Muscle layer of colon (tissue), 2 donors: ENCODE data around the gene UST.
"Not testable (repeated sequence)": the region's sequence is repeated elsewhere in the genome, so short reads cannot be mapped to it uniquely, and the experiment has no call there.

ENCODE experiments used
- H3K27ac ChIP-seq: one replicate; pipeline ENCODE4 v1.7.0; 2013; ENCODE audit warnings: low read depth, mild to moderate bottlenecking, low read length, moderate library complexity
- H3K27me3 ChIP-seq, 2 donors: one replicate each; pipeline ENCODE4 v1.7.0; 2013; ENCODE audit warnings: low read length in 2 of 2, mild to moderate bottlenecking in 2 of 2; ENCODE audit not compliant: insufficient read depth in 2 of 2, control insufficient read depth in 1 of 2
- H3K36me3 ChIP-seq: one replicate; pipeline ENCODE4 v1.7.0; 2013; ENCODE audit warnings: mild to moderate bottlenecking, low read length; ENCODE audit not compliant: insufficient read depth
- H3K4me1 ChIP-seq: one replicate; pipeline ENCODE4 v1.7.0; 2013; ENCODE audit warnings: mild to moderate bottlenecking, low read length; ENCODE audit not compliant: insufficient read depth
- H3K4me3 ChIP-seq, 2 donors: one replicate each; pipeline ENCODE4 v1.7.0; 2013; ENCODE audit warnings: low read length in 2 of 2, low read depth in 1 of 2, mild to moderate bottlenecking in 1 of 2, moderate library complexity in 1 of 2
- H3K9ac ChIP-seq: one replicate; pipeline ENCODE4 v1.7.0; 2013; ENCODE audit warnings: low read length
- H3K9me3 ChIP-seq: one replicate; pipeline ENCODE4 v1.7.0; 2013; ENCODE audit warnings: mild to moderate bottlenecking, low read length
- donor health status: abdominal sarcoma.
- donor health status: Adenocarcinoma of cecum.

UST gene

DNA sequence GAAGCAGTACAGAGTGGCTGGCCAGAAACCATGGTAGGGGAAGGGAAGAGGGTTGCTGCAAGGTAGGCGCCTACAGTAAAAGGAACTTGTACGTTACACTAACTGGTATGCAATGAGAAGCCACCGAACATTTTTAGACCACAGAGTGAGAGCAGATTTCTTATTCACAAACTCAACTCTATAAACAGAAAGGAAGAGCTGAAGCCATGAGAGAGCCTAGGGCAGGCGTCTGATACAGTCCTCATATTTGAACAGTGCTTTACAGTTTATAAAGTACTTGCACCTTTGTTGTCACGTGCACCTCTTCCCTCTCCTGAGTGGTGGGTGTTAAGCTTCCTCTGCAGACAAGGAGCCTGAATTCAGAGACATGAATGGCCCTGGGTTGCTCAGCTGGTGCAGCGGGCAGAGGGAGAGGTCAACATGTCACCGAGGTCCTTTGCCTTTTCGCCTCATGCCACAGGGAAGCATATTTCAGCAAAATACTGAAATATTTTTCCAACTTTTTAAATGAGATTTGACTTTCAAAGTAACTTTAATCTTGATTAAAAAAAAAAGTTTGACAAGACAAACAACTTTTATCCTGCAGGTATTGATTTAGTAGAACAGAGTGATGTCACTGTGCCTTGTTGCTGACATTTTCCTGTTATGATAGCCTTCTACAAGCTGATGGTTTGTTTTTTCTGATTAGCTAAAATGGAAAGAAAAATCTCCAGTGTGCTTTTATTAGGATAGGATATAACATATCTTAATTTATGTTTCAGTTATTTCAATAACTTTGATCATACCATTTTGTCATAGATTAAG is 23.8 kb downstream of the UST start:
- Histone ChIP-seq H3K36me3 (no peaks in the 10 kb centered on the region), H3K27me3 (no peaks in the 10 kb centered on the region), H3K27ac (no peak overlapping the region), H3K4me3 (no peak overlapping the region), H3K9me3 (no peaks in the 10 kb centered on the region), H3K9ac (no peak overlapping the region), H3K4me1 (peaks cover 4% of the 10 kb centered on the region)

DNA sequence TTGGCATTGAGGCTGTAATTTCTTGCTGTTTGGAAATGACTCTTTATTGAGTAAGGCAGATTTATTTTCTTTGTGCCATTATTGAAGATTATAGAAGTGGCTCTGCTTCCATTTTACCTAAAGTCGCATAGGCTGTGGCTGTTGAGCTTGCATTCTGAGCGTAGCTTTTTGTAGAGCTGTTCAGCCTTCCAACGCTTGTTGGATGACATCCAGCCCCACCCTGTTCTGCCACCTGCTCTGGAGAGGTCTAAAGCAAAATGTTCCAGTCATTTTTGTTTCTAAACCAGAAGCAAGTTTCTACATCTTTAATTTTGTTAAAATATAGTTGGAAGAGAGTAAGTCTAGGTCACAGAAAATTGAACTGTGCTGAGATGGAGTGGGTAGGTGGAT is 24.4 kb downstream of the UST start:
- Histone ChIP-seq H3K4me3 (no peak overlapping the region), H3K9ac (no peak overlapping the region), H3K9me3 (no peaks in the 10 kb centered on the region), H3K27me3 (no peaks in the 10 kb centered on the region), H3K27ac (no peak overlapping the region), H3K4me1 (peaks cover 9% of the 10 kb centered on the region), H3K36me3 (no peaks in the 10 kb centered on the region)

DNA sequence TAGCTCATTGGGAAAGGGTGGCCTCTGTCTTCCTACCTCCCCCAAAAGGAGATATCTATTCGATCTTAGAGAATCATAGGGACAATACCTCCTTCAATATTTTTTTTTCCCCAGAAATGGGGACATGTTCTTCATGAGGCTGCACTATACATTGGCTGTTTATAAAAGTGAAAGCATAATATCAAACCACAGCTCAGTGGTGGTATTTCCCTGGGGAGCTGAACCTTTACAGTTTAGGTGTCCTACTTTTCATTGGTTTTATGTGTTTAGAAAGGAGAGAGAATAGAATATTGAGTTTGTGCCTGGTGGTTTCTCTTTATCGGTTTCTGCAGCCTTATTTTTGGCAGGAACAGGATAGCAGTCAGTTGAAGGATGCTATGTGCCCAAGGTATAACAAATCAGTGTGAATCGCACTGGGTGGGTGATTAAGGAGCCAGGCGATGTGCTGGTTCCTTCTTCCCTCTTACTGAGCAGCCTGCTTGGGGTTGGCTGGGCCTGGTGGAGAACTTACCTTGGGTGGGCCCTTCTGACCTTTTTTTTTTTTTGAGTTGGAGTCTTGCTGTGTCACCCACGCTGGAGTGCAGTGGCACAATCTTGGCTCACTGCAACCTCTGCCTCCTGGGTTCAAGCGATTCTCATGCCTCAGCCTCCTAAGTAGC is 25.2 kb downstream of the UST start:
- no peaks in the 10 kb centered on the region for H3K9me3 ChIP-seq
- H3K27ac ChIP-seq: no peak overlapping the region
- H3K27me3 ChIP-seq: no peaks in the 10 kb centered on the region
- no peak overlapping the region for H3K4me3 ChIP-seq
- no peaks in the 10 kb centered on the region for H3K36me3 ChIP-seq
- H3K9ac ChIP-seq: no peak overlapping the region
- peaks cover 17% of the 10 kb centered on the region for H3K4me1 ChIP-seq

DNA sequence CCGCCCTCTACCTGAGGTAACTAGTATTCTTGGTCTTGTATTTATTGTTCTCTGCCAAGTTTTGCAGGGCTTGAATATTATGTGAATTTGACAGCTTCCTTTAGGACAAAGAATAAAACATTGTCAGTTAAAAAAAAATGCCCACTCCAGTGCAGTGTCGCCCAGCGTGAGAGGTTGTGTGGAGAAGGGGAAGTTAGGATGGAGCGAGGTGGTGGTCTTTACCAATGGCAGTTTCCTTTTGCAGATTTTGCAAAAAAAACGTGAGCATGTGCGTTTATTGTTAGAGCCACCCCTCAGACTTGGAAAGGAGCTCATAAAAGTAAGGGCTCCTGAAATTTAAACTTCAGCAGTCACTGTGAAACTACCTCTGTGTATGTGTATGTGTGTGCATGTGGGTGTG is 28.3 kb downstream of the UST start:
- H3K9ac ChIP-seq: no peak overlapping the region
- no peak overlapping the region for H3K4me3 ChIP-seq
- no peak overlapping the region for H3K27ac ChIP-seq
- H3K4me1 ChIP-seq: peaks cover 30% of the 10 kb centered on the region
- no peaks in the 10 kb centered on the region for H3K27me3 ChIP-seq
- H3K36me3 ChIP-seq: no peaks in the 10 kb centered on the region
- no peaks in the 10 kb centered on the region for H3K9me3 ChIP-seq

DNA sequence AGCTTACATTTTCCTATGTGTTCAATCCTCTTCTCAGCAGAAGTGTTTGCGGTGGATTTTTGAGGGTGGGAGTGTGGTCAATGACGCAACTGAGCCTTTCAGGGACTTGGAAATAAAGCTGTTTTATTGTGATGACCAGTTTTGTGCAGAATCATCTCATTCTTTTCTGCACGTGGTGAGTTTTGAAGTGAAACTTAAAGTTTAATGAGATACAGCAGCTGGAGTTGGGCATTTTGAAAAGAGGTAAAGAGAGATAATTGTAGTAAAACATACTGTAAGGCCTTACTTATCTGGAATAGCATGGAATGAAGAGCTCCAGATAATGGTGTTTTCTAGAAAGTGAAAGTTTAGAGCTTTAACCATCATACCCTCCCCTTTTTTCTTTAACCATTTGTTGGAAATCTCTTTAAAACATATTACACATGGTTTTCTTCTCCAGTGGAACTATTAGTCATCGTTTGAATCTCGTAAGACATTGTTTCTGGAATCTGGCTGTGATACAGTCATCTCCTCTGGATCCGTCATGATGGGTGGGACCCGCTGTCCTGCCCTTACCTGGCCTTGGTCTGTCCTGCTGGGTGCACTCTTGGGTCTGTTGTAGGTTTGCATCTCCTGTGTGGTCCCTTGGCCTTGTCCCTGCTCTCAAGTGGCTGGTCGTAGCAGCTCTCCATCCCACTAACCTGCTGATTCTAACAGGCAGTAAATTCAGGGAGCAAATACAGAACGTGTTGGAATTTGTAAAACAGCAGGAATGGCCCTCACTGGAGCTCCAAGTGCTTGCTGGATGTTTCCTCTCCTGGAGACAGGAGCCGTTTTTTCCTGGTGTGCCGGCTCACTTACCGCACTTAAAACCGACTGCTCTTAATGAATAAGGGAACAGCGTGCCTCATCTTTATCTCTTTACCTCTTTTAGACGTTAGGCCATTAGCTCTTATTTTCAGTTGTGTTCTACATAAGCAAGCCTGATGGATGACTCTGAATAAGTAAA is 29.8 kb downstream of the UST start:
- Histone ChIP-seq H3K36me3 (no peaks in the 10 kb centered on the region), H3K4me3 (peak overlapping the region in 1 of 2 donors; percentile 38), H3K27me3 (no peaks in the 10 kb centered on the region), H3K27ac (peak overlapping the region; percentile 35), H3K4me1 (peaks cover 26% of the 10 kb centered on the region), H3K9me3 (no peaks in the 10 kb centered on the region), H3K9ac (peak overlapping the region; percentile 3)

DNA sequence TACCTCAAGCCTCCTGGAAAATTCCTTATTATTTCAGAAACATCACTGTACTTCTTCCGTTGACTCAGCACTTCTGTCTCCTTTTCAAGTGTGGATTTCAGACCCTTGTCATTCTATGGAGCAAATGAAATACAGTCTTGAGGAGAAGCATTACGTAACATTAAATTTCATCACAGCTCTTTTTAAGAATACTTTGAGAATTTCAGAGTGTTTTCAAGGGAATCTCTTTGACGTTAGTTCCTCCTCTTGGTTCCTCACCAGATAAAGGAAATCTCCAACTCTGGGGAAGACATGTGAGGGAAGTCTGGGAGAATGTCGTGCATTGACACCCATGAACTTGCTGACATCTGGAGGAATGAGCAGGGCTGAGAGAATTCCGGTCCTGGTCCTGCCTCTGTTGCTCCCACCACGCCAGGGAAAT is 32.3 kb downstream of the UST start:
- no peaks in the 10 kb centered on the region for H3K27me3 ChIP-seq
- no peaks in the 10 kb centered on the region for H3K9me3 ChIP-seq
- no peak overlapping the region for H3K27ac ChIP-seq
- peaks cover 26% of the 10 kb centered on the region for H3K4me1 ChIP-seq
- H3K4me3 ChIP-seq: no peak overlapping the region
- H3K36me3 ChIP-seq: no peaks in the 10 kb centered on the region
- no peak overlapping the region for H3K9ac ChIP-seq

DNA sequence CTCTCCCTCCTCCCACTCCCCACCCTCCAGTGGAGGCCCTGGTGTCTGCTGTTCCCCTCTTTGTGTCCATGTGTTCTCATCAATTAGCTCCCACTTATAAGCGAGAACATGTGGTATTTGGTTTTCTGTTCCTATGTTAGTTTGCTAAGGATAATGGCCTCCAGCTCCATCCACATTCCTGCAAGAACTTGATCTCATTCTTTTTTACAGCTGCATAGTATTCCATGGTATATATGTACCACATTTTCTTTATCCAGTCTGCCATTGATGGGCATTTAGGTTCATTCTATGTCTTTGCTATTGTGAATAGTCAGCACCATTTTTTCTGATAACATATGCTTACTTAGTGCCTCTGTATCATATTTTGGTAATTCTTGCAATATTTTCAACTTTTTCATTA is 33.6 kb downstream of the UST start:
- not testable (repeated sequence) for H3K9ac ChIP-seq, H3K27me3 ChIP-seq, H3K27ac ChIP-seq, H3K36me3 ChIP-seq, H3K9me3 ChIP-seq, H3K4me3 ChIP-seq
- peaks cover 26% of the 10 kb centered on the region for H3K4me1 ChIP-seq

DNA sequence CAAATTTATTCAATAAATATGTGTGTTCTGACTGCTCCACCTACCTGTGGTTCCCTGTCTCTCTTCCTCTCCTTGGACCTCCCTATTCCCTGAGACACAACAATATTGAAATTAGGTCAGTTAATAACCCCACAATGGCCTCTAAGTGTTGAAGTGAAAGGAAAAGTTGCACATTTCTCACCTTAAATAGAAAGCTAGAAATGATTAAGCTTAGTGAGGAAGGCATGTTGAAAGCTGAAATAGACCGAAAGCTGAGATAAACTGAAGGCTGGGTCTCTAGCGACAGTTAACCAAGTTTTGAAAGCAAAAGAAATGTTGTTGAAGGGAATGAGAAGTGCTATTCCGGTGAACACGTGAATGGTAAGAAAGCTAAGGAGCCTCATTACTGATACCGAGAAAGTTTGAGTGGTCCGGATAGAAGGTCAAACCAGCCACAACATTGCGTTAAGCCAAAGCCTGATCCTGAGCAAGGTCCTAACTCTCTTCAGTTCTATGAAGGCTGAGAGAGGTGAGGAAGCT is 34.1 kb downstream of the UST start:
- no peak overlapping the region for H3K4me3 ChIP-seq
- no peaks in the 10 kb centered on the region for H3K27me3 ChIP-seq
- H3K9me3 ChIP-seq: no peaks in the 10 kb centered on the region
- no peak overlapping the region for H3K27ac ChIP-seq
- no peaks in the 10 kb centered on the region for H3K36me3 ChIP-seq
- H3K9ac ChIP-seq: no peak overlapping the region
- H3K4me1 ChIP-seq: peaks cover 23% of the 10 kb centered on the region

DNA sequence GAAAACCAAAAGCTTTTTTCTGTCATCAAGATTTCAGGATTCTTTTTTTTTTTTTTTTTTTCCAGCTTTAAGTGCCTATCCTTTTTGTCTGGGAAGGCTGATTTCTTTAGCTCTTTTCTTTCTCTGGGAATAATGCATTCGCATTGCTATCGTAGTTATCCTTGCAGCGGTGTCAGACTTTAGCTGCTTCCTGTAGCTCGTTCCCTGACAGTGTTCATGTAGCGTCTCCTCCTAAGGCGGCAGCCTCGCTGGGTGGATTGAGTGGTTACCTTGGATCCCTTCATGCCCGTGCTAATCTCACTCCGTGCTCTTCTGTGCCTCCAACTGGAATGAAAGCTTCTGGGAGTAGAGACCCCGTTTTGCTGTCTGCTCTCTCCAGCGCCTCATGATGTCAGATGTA is 43.1 kb downstream of the UST start:
- no peaks in the 10 kb centered on the region for H3K36me3 ChIP-seq
- H3K4me1 ChIP-seq: no peaks in the 10 kb centered on the region
- no peak overlapping the region for H3K9ac ChIP-seq
- no peak overlapping the region for H3K4me3 ChIP-seq
- no peaks in the 10 kb centered on the region for H3K27me3 ChIP-seq
- no peaks in the 10 kb centered on the region for H3K9me3 ChIP-seq
- H3K27ac ChIP-seq: no peak overlapping the region

DNA sequence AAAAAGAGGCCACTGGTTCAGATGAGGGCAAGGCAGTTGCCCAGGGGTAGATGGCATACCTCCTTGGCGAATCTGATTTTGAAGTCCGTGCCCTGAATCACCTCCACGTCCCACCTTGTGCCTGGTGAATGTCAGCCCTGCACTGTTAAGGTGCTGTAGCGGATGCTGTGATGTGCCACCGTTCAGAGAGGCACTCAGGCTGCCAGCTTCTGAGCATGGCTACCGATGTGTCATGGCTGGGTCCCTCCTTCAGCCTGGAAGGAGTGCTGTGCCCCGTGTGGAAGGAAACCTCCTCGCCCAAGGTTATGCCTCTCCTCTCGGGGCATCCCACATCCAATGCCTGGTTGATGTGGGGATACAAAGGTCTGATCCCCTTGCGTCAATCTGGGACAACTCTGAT is 43.6 kb downstream of the UST start:
- H3K9ac ChIP-seq: no peak overlapping the region
- H3K36me3 ChIP-seq: no peaks in the 10 kb centered on the region
- H3K4me1 ChIP-seq: peaks cover 2% of the 10 kb centered on the region
- H3K27me3 ChIP-seq: no peaks in the 10 kb centered on the region
- no peaks in the 10 kb centered on the region for H3K9me3 ChIP-seq
- H3K4me3 ChIP-seq: no peak overlapping the region
- no peak overlapping the region for H3K27ac ChIP-seq

DNA sequence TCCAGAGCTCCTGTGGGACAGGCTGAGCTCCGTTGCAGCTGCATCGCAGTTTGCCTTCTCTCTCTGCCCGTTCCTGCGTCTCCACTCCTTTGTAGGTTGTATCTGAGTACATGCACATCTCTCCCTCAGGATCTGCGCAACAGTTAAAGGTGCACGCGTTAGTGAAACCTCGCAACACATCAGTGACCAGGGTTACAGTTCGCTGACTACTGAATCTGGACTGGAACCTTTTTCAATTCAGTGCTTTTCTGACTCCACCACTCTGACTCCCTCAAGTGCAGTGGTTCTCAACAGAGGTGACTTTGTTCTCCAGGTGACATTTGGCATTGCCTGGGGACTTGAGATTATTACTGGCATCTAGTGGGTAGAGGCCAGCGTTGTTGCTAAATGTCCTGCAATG is 44.0 kb downstream of the UST start:
- no peak overlapping the region for H3K4me3 ChIP-seq
- no peaks in the 10 kb centered on the region for H3K27me3 ChIP-seq
- H3K9me3 ChIP-seq: no peaks in the 10 kb centered on the region
- H3K9ac ChIP-seq: no peak overlapping the region
- no peak overlapping the region for H3K27ac ChIP-seq
- peaks cover 7% of the 10 kb centered on the region for H3K4me1 ChIP-seq
- H3K36me3 ChIP-seq: no peaks in the 10 kb centered on the region
